Activated T-cell treated with anti-CD3 and anti-CD28 coated beads for 1 hour (primary cell): ENCODE results near the gene NAA38.

Experiments
- DNase-seq: peaks from one replicate; pipeline ENCODE4 v3.0.0-alpha.2; 2020; ENCODE audit warnings: low read depth

NAA38 gene, protein sequence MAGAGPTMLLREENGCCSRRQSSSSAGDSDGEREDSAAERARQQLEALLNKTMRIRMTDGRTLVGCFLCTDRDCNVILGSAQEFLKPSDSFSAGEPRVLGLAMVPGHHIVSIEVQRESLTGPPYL

DNA sequence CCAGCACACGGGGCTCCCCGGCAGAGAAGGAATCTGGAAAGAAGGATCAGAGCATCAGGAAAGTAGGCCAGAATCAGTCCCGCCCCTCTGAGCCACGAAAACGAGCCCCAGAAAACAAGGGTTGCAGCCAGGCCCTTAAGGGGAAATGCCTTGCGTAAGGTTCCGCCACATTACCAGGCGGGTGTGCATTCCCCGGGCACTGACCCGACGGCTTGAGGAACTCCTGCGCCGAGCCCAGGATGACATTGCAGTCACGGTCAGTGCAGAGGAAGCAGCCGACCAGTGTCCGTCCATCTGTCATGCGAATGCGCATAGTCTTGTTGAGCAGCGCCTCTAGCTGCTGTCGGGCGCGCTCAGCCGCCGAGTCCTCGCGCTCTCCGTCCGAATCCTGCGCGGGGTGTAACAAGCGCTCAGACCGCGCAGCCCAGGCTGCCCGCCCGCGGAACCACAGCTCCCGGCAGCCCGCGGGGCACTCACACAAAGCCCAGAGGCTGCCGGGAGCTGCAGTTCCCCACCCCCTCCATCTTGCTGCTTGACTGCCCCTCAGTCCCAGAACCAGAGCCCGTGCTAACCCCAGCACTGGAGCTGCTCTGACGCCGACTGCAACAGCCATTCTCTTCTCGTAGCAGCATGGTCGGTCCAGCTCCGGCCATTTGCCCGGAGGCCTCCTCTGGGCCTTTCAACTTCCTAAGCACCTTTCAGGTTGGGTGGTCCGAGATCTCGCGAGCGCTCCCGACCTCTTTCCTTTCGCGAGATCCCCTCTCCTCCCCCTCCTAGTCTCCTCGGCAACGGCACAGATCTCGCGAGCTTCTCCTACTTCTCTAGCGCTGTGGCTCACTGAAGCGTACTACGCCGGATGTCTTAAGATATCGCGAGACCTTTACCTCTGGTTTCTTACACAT lies at the start of gene NAA38:
NAA38 (minus strand) TSS at position 749 of the 902 bp plus-strand sequence; CDS start at position 653, 96 bp downstream.
- DNase-seq = peak; percentile 88

DNA sequence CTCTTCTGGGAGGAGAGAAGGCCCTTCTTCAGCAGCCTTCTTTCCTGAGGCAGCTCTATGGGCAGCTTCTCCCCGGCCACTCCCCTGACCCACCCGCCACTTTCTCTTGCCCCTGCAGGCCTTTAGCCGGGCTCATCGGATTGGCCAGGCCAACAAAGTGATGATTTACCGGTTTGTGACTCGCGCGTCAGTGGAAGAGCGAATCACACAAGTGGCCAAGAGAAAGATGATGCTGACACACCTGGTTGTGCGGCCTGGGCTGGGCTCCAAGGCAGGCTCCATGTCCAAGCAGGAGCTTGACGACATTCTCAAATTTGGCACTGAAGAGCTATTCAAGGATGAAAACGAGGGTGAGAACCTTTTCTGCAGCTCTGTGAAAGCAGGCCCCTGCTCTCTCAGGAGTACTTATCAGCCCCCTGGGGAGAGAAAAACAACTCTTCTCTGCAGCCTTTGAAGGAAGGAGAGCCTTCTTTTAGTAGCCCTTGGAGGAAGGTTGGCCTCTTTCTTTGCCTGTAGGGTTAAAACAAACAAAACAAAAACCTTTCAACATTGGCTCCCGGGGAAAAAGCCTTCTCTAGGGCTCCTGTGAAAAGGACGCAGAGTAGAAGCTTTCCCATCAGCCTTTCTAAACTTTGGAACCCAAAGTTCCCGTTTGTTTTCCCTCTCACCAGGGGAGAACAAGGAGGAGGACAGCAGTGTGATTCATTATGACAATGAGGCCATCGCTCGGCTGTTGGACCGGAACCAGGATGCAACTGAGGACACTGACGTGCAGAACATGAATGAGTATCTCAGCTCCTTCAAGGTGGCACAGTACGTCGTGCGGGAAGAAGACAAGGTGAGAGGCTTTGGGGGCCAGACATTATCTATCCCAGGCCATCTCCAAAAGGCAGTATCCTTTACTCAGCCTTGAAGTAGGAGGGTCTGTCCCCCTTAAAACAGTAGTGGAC lies 46.1 kb upstream of the NAA38 start:
- no peak for DNase-seq

DNA sequence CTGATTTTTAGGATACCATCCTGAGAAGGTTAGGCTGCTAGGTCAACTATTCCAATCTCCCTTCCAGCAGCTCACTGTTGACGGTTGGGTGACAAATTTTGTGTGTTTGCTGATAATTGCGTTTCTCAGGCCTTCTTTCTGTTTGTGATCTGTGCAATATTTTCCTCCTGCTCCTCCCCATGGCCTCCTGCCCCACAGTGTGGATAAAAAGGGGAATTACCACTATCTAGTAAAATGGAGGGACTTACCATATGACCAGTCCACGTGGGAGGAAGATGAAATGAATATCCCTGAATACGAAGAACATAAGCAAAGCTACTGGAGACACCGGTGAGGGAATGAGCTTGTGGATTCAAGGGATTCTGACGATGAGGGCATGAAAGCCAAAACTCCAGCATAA lies 40.4 kb upstream of the NAA38 start:
- no peak for DNase-seq

DNA sequence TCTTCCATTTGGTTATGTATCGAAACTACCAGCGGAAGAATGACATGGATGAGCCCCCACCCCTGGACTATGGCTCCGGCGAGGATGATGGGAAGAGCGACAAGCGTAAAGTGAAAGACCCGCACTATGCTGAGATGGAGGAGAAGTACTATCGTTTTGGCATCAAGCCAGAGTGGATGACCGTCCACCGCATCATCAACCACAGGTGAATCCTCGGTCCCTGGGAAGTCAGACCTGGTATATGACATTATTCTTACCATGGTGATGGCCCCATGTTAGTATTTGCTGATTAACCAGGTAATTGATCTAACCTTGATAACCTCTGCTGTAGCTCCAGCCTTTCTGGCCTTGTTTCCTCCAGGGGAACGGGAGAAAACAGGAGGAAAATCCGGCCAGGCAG lies 39.7 kb upstream of the NAA38 start:
- no peak for DNase-seq

DNA sequence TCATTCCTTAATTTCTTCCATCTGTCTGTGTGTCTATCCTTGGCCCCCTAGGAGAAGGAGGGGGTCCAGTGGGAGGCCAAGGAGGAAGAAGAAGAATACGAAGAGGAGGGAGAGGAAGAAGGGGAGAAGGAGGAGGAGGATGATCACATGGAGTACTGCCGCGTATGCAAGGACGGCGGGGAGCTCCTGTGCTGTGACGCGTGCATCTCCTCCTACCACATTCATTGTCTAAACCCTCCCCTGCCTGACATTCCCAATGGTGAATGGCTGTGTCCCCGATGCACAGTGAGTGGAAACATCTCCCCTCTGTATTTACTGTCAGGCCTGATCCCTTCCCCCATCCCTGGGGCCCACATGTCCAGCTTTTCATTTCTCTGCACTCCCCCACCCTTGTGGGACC lies 37.5 kb upstream of the NAA38 start:
- no peak for DNase-seq

DNA sequence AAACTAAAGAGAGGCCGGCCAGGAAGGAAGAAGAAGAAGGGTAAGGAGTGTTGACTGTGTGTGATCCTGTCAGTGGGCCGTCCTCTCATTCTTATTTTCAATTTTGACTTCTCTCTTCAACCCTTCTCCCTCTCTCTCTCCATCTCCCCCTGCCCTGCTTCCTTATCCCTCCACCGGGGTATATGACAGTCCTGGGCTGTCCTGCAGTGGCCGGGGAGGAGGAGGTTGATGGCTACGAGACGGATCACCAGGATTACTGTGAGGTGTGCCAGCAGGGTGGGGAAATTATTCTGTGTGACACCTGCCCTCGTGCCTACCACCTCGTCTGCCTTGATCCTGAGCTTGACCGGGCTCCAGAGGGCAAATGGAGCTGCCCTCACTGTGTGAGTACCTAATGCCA lies 36.9 kb upstream of the NAA38 start:
- DNase-seq = no peak

DNA sequence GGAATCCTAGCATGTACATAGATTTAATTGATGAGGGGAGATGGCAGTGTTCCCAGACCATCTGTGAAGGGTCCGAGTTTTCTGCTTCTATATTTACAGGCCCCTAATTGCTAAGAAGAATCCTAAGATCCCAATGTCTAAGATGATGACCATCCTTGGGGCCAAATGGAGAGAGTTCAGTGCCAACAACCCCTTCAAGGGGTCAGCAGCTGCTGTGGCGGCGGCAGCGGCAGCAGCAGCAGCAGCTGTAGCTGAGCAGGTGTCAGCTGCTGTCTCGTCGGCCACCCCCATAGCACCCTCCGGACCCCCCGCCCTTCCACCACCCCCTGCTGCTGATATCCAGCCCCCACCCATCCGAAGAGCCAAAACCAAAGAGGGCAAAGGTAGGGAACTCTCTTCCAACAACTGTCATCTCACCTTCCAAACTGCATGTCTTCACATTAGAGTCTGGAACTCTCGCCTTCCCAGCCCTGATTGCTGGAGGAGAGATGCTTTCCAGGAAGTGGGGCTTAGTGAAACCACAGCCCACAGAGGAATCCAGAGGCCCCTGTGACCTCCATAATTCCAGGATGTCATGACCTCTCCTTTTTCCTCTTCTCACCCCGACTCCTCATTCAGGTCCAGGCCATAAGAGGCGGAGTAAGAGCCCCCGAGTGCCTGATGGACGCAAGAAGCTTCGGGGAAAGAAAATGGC lies 36.0 kb upstream of the NAA38 start:
- no peak for DNase-seq

DNA sequence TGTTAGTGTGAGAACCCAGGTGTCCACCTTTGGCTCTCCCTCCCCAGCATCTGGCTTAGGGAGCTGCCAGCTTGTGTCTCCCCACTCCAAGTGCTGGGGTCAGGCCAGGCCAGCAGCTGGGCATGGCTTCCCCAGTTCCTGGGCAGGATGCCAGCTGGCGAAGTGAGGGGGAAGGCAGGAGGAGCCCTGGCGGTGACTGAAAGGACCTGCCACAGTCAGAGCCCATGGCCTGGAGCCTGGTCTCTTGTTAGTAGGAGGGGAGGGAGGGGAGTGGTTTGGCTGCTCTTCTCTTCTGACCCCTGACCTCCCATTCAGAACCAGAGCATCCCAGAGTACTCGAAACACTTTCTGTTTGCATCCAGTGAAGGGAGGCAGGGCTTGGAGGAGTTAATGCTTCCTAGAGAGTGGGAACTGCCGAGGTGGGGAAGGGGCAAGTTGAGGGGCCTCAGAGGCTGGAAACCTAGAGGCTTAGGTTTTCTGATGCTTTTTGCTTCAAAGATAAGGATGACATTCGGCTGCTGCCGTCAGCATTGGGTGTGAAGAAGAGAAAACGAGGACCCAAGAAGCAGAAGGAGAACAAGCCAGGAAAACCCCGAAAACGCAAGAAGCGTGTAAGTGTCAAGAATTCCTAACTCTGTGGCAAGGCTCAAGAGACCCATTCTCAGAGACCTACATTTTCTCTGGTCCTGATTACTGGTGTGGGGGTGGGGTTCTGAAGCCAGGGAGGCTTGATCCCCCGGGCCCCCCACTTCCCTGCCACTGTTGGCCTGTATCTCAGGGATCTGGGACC lies 32.0 kb upstream of the NAA38 start:
- DNase-seq = peak; percentile 26

DNA sequence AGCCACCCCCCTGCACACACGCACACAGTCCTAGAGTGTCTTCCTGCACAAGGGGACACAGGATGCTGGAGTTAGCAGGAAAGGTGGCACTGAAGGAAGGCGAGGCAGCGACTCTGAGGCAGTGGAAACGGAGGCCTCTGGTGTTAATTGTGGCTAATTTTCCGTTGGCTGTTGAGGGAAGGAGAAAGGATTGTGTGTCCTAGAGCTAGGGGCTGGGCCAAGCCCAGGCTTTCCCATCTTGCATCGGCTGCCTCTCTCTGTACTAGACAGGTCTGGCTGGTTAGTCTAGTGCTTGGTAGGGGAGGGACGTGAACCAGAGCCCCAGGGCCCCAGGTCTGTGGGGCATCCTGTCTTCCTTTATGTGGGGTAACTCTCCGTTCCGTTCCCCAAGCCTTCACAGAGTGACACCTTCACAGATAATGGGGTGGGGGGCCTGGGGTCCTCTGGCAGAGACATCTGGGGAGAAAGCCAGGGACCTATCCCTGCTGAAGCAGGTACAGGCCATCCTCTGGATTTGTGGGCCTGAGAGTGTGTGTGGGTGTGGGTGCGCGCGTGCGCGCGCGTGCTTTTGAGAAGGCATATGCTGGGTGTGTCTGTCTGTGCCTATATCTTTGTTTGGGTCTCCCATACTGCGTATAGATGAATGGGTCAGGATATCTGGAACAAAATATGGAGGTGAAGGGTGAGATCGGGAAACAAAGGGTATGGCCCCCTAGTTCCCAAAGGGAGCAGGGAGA lies 31.0 kb upstream of the NAA38 start, which contains the start of gene CHD3:
CHD3 (plus strand) TSS at position 606 of the 737 bp plus-strand sequence. CDS start 212 bp downstream, outside the sequence.
- DNase-seq = peak; percentile 36

DNA sequence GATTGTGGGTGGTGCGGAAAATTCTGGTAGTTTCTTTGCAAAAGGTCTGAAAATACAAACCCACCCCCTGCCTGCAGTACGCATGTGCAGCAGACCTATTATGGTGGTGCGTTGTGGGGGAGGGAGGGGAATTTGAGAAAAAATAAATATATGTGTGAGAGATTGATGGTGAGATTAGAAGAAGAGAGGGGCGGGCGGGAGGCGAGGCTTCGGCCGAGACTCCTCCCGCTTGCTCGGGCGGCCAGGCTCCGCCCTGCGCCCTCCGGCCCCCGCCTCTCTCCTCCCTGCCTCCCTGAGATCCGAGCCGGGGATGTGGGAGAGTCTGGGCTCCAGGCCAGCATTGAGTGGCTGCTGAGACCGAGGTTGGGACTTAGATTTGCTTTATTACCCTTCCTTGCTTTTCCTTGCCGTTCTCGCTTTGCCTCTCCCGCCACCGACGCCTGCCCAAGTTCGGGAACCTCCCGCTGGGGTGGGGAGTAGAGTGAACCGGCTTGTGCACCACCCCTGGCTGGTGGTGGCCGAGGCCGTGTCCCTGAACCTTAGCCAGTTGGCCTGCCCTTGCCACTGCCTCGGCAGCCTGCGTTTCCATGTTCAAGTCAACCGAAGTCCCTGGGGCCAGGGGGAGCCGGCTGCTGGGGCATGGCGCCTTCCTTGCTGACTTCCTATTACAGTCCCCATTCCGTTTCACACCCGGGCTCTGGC lies 30.3 kb upstream of the NAA38 start:
- DNase-seq = peak; percentile 80

DNA sequence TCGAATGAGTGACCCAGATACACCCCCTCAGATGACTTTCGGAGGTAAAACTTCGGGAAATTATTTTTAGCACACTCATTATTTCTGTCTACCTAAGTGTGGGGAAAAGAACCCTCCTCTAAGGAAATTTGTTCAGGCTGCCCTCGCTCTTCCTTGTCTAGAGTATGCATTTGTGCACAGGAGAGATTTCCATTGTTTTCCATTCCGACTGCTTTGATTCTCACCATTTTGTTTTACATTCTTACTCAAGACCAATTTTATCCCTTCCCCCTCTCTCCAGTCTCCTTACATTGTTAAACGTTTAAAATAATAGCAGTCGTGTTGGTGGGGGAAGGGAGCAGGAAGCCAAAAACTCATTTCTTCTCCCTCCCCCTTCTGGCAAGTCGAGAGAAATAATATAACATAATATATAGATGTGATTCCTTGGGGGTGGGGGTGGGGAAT lies 29.7 kb upstream of the NAA38 start:
- no peak for DNase-seq

DNA sequence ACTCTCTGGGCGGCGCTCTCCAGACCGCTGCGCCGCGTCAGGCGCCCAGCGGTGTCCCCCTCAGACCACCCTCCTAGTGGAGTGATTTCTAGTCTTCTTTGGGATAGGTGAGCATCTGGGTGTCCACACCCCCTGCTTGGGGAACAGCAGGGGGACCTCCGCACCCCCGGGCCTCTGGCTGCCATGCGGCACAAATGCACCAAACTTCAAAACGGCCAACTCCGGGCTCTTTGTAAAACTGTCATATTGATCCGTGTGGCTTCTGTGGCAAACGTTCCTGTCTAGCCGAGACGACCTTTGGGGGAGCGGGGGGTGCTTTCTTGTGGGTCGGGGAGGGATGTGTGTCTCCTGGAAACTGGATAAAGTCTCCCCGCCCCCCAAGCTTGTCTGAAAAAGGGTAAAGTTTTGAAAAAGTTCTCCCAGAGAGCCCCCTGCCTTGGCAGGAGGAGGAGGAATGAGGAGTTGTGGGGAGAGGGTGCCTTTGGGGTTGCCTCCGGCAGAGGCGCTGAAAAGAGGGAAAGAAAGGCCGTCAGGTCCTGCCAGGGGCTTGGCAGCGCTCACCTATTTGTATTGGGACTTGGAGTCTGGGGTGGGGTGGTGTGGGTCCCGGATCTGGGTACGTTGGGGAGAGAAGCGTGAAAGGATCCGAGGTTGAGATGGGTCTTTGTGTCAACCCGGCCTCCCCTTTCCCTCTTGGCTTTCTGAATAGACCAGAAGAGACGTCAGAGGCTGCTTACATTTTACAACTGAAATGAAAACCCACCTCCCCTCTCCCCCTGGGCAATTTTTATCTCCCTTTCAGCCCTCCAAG lies 29.1 kb upstream of the NAA38 start:
- peak; percentile 38 for DNase-seq

DNA sequence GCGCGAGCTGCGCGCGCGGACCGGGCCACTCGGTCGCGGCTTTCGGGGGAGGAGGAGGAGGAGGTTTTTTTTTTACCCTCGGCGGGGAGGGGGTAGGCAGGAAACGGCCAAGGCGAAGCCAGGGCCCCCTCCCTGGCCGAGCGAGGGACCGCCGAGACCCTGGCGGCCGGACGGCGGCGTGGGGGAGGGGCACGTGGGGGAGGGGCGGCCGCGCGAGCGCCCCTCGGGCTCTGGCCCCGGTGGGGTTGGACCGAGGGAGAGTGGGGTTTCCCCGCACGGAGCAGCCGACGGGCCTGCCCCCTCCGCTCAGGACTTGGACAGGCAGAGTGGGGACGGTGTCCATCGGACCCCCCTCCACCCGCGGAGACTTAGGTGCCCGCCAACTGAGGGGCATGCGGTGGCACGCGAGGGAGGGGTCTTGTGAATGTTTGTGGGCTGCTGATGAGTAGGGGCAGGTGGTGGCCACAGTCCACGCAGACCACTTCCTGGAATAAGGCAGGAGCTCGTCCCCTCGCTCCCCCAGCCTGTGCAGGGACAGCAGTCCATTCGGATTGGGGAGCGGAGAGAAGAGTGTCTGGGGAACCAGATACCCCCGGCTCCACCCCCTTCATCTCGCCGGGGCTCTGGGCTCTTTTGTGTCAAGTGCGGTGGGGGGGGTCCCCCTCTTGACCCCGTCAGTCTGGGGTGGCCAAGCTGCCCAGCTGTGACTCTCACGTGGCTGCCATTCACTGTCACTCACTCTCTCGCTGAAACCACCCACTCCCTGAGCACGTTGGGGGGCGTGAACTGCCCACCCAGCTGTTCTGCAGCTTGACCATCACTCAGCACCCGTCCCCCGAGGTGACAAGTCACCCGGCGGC lies 28.2 kb upstream of the NAA38 start:
- DNase-seq = peak; percentile 14

DNA sequence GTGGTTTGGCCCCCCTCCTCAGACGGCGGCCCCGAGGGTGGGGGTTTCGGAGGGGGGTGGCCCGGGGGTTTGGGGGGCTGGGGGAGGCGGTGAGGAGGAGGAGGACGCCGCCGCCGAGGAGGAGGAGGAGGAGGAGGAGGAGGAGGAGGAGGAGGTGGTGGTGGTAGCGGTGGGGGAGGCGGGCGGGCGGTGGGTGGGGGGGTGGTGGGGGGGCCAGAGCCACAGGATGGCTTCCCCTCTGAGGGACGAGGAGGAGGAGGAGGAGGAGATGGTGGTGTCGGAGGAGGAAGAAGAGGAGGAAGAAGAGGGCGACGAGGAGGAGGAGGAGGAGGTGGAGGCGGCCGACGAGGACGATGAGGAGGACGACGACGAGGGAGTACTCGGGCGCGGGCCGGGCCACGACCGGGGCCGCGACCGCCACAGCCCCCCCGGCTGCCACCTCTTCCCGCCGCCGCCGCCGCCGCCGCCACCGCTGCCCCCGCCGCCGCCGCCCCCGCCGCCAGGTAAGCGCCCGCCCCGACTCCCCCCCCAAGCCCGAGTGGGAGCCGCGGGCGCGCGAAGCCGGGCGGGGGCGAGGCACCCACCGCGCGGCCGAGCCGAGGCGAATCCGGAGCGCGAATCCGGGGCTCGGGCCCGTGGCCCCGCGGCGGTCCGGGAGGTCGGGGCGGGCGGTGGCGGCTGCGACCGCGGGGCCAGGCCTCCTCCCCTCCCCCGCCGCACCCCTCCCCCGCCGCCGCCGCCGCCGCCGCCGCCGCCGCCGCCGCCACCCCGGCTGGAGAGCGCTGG lies 27.4 kb upstream of the NAA38 start:
- peak; percentile 38 for DNase-seq

DNA sequence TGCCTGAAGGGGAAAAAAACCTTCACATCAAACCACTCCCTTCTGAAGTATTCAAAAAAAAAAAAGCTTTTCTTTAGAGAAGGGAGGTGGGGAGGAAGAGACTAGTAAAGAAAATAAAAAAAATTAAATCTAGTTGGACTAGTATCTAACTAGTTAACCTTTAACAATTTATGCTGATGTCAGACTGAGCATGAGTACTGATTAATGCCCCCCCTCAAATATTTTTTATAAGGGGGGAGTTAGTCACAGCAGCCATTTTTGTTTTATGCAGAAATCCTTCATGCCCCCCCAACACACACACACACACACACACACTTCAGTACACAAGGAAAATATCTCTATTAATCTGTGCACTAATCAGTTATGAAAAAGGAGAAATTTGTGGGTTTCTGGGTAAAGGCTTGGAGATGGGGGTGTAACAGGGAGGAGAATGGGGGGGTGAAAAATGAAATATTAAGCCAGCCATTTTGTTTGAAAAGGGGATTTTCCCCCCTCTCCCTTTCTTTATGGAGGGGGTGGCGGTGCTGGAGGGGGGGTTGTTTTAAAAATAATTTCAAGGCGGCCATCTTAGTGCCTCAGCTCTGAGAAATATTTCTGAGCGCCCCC lies 26.5 kb upstream of the NAA38 start:
- no peak for DNase-seq

DNA sequence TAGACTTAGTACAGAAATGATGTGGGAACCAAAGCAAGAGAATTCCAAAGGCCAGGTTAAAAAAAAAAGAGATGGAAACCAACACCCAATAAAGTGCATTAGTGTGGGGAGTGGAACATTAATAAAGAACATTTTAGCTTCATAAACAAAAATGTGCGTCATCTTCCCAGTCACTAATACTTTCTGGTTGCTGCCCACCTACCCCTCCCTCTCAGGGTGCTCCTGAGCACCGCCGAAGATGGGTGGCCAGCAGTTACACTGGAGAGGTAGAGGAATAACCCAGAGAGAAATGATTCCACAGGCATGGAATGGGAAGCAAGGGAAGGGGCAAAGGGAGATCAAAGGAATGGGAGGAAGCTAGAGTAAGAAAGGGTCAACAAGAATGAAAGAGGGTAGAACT lies 25.3 kb upstream of the NAA38 start:
- no peak for DNase-seq
